ENCODE data around the gene DEUP1.
A peak's percentile ranks its signal among the peaks of the same experiment; 100 is the strongest.

Gene DEUP1

GRCh38 chr11:93330446-93330984 lies at the start of gene DEUP1:
TSS of gene DEUP1 (plus strand) at chr11:93330742. CDS start at chr11:93332260, 1,518 bp downstream.
- no peak within 1 kb of the TSS for H3K27ac ChIP-seq (ENCODE audit: poor library complexity, severe bottlenecking)
- no peak for ATAC-seq (ENCODE audit: low read depth)
- H3K9me3 ChIP-seq (ENCODE audit: severe bottlenecking) = no peaks in the 10 kb centered on the region
- H3K4me3 ChIP-seq (ENCODE audit: severe bottlenecking) = no peak within 1 kb of the TSS
- no peak for TF ChIP-seq CTCF (IDR thresholded peaks at IDR 0.05; ENCODE audit: poor library complexity, severe bottlenecking)
- no peak for DNase-seq (ENCODE audit: low spot score)
- peaks cover 27% of the 10 kb centered on the region for H3K27me3 ChIP-seq (ENCODE audit: insufficient read depth, poor library complexity, severe bottlenecking)
- no peaks in the 10 kb centered on the region for H3K36me3 ChIP-seq (ENCODE audit: low read depth)
- H3K4me1 ChIP-seq (ENCODE audit: insufficient read depth, poor library complexity, severe bottlenecking) = no peaks in the 10 kb centered on the region

GRCh38 chr11:93285430-93285829 lies 45.1 kb upstream of the DEUP1 start:
- H3K36me3 ChIP-seq (ENCODE audit: low read depth) = no peaks in the 10 kb centered on the region
- ATAC-seq (ENCODE audit: low read depth) = no peak
- no peak for DNase-seq (ENCODE audit: low spot score)

GRCh38 chr11:93287434-93287833 lies 43.1 kb upstream of the DEUP1 start:
- Histone ChIP-seq H3K27ac (ENCODE audit: poor library complexity, severe bottlenecking) (no peak overlapping the region), H3K36me3 (ENCODE audit: low read depth) (no peaks in the 10 kb centered on the region), H3K9me3 (ENCODE audit: severe bottlenecking) (no peaks in the 10 kb centered on the region), H3K4me3 (ENCODE audit: severe bottlenecking) (no peak overlapping the region), H3K27me3 (ENCODE audit: insufficient read depth, poor library complexity, severe bottlenecking) (no peaks in the 10 kb centered on the region), H3K4me1 (ENCODE audit: insufficient read depth, poor library complexity, severe bottlenecking) (no peaks in the 10 kb centered on the region)
- ATAC-seq (ENCODE audit: low read depth) (no peak), DNase-seq (ENCODE audit: low spot score) (no peak)
- TF ChIP-seq CTCF (IDR thresholded peaks at IDR 0.05; ENCODE audit: poor library complexity, severe bottlenecking) = no peak

More at GRCh38 chr11:93285430-93285829, 45.1 kb upstream of the DEUP1 start:
- TF ChIP-seq CTCF (IDR thresholded peaks at IDR 0.05; ENCODE audit: poor library complexity, severe bottlenecking) = no peak
- Histone ChIP-seq H3K9me3 (ENCODE audit: severe bottlenecking) (no peaks in the 10 kb centered on the region), H3K27me3 (ENCODE audit: insufficient read depth, poor library complexity, severe bottlenecking) (no peaks in the 10 kb centered on the region), H3K4me3 (ENCODE audit: severe bottlenecking) (no peak overlapping the region), H3K27ac (ENCODE audit: poor library complexity, severe bottlenecking) (no peak overlapping the region), H3K4me1 (ENCODE audit: insufficient read depth, poor library complexity, severe bottlenecking) (no peaks in the 10 kb centered on the region)

GRCh38 chr11:93288079-93288478 lies 42.5 kb upstream of the DEUP1 start:
- no peak overlapping the region for H3K27ac ChIP-seq (ENCODE audit: poor library complexity, severe bottlenecking)
- peak; percentile 50; the same call in 1 of the 3 replicates for ATAC-seq (ENCODE audit: low read depth)

More at GRCh38 chr11:93288079-93288478, 42.5 kb upstream of the DEUP1 start:
- TF ChIP-seq CTCF (IDR thresholded peaks at IDR 0.05; ENCODE audit: poor library complexity, severe bottlenecking) = no peak
- Histone ChIP-seq H3K36me3 (ENCODE audit: low read depth) (no peaks in the 10 kb centered on the region), H3K4me3 (ENCODE audit: severe bottlenecking) (no peak overlapping the region), H3K4me1 (ENCODE audit: insufficient read depth, poor library complexity, severe bottlenecking) (no peaks in the 10 kb centered on the region), H3K27me3 (ENCODE audit: insufficient read depth, poor library complexity, severe bottlenecking) (no peaks in the 10 kb centered on the region), H3K9me3 (ENCODE audit: severe bottlenecking) (no peaks in the 10 kb centered on the region)
- DNase-seq (ENCODE audit: low spot score) = no peak
